HL-60/S4 treated with retinoic acid at 250 ng/mL for 4 days and 3 days (cell line): Measurements from ENCODE around the gene ST8SIA1.
"Not testable (repeated sequence)": the region's sequence is repeated elsewhere in the genome, so short reads cannot be mapped to it uniquely, and the experiment has no call there.

ENCODE experiments used
- in situ Hi-C: fragments of 300-500 bp; cut with MboI; formaldehyde crosslinking; loops from 2 replicates; pipeline ENCODE4 v1.7.0; 2022; ENCODE audit warnings: low sequenced_read_pairs

Gene ST8SIA1, protein sequence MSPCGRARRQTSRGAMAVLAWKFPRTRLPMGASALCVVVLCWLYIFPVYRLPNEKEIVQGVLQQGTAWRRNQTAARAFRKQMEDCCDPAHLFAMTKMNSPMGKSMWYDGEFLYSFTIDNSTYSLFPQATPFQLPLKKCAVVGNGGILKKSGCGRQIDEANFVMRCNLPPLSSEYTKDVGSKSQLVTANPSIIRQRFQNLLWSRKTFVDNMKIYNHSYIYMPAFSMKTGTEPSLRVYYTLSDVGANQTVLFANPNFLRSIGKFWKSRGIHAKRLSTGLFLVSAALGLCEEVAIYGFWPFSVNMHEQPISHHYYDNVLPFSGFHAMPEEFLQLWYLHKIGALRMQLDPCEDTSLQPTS

GRCh38 chr12:22334410-22335100 lies at the start of gene ST8SIA1:
Gene ST8SIA1 (minus strand): TSS chr12:22334707. CDS start chr12:22334232, 475 bp downstream.
- in situ Hi-C loops: no loop called here

- in situ Hi-C loops: no loop called here
Observed at GRCh38 chr12:22380031-22380430, 45.5 kb upstream of the ST8SIA1 start.

DNA sequence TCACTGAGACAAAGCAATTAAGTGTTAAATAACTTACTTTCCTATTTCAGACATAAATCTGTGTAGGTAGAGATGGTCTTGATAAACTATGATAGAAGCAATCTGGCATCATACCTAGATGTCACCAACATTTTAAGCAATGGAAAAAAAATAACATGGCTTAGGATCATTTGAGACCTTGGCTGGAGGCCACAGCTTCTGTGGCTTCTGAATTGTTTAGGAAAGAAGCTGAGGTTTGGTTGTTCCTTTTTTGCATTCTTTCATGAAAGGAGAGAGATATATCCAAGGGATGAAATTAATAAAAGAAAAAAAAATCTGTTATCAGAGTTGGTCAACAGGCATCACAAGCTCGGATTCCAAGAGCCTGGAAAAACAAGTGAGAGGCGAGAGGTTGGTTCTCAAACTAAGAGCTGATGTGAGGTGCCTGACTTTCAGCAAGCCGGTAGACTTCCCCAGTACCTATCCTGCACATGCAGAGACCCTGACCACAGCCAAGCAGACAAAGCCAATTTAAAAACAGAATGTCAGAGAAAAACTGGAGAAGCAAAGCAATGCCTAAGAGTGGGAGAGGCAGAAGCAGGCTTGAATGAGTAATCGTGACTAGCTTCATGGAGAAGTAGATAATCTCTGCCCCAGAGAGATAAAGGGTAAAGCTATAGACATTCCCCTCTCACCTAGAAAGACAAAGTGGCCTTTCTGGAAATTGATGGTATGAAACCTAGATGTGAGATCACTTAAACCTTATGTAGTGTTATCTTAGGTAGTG lies 43.4 kb upstream of the ST8SIA1 start:
- in situ Hi-C loops: no loop called here

DNA sequence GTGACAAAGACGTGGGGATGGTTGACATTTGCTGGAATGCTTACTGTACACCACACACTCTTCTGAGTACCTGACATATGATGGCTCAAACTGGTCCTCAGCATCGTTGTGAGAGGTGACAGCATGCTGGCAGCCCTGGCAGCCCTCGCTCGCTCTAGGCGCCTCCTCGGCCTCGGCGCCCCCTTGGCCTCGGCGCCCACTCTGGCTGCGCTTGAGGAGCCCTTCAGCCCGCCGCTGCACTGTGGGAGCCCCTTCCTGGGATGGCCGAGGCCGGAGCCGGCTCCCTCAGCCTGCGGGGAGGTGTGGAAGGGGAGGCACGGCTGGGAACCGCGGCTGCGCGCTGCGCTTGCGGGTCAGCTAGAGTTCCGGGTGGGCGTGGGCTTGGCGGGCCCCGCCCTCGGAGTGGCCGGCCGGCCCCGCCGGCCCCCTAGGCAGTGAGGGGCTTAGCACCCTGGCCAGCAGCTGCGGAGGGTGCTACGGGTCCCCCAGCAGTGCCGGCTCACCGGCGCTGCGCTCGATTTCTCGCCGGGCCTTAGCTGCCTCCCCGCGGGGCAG lies 42.2 kb upstream of the ST8SIA1 start:
- in situ Hi-C loops: not testable (repeated sequence)

DNA sequence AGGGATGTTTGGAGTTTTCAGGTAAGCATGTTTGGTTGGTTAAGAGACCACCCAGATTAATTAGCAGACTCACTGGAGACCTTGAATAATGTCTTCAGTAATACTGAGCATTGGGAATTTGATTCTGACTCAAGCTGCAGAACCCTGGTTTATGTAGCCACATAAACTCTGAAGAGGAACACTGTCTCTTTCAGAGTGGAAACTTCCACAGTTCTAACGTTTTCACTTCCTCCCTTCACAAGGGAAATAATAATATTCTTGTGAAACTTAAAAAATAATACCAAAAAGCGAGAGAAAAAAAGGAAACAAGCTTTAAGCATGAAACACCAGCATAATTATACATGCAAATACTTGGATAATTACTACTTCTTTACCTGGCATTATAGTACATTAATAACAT lies 40.0 kb upstream of the ST8SIA1 start:
- in situ Hi-C loops: no loop called here

GRCh38 chr12:22372277-22372837 lies 37.9 kb upstream of the ST8SIA1 start:
- in situ Hi-C loops: no loop called here

DNA sequence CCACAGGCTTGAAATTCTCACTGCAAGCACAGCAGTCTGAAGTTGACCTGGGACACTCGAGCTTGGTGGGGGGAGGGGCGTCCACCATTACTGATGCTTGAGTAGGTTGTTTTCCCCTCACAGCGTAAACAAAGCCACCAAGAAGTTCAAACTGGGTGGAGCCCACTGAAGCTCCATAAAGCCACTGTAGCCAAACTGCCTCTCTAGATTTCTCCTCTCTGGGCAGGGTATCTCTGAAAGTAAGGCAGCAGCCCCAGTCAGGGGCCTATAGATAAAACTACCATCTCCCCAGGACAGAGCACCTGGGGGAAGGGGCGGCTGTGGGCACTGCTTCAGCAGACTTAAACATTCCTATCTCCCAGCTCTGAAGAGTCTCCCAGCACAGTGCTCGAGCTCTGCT lies 31.7 kb upstream of the ST8SIA1 start:
- in situ Hi-C loops: no loop called here

DNA sequence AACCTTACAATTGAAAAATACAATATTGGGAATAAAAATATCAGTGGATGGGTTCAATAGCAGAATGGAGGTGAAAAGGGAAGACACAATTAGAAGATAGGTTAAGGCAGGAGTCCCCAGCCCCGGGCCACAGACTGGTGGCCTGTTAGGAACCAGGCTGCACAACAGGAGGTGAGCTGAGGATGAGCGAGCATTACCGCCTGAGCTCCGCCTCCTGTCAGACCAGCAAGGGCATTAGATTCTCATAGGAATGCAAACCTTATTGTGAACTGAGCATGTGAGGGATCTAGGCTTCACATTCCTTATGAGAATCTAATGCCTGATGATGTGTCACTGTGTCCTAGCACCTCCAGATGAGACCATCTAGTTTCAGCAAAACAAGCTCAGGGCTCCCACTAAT lies 27.3 kb upstream of the ST8SIA1 start:
- in situ Hi-C loops: no loop called here

DNA sequence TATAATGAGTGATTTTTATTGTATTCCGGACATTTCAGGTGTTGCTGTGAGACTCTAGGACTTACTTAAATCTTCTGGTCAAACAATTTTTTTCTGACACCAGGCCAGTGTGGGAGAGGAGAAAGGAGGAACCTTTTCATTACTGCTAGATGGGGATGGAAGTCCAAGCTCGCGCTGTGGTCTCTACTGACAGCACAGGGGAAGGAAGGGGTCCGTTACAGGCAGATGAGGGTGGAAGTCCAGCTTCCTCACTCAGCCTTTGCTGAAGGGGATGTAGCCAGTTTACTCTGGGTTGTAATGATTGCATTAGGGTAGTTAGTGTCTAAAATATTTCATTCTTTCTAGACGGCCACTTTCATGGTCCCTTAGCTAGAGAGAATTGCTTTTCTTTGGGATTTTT lies 26.3 kb upstream of the ST8SIA1 start:
- in situ Hi-C loops: no loop called here

DNA sequence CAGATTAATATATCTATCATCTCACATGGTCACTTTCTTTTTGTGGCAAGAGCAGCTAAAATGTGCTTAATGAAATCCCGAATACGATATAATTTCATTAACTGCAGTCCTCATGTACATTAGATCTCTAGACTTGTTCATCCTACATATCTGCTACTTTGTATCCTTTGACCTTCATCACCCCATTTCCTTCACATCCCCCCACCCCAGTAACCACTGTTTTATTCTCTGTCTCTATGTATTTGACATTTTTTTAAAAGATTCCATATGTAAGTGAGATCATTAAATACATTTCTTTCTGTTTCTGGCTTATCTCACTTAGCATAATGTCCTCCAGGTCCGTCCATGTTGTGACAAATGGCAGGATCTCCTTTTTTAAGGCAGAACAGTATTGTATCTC lies 23.0 kb upstream of the ST8SIA1 start:
- in situ Hi-C loops: no loop called here

- in situ Hi-C loops: no loop called here
Observed at GRCh38 chr12:22356231-22356630, 21.7 kb upstream of the ST8SIA1 start.

- in situ Hi-C loops: no loop called here
Observed at GRCh38 chr12:22355011-22355580, 20.6 kb upstream of the ST8SIA1 start.

- in situ Hi-C loops: no loop called here
Observed at GRCh38 chr12:22353615-22354325, 19.3 kb upstream of the ST8SIA1 start.

GRCh38 chr12:22350886-22351285 lies 16.4 kb upstream of the ST8SIA1 start:
- in situ Hi-C loops: no loop called here

DNA sequence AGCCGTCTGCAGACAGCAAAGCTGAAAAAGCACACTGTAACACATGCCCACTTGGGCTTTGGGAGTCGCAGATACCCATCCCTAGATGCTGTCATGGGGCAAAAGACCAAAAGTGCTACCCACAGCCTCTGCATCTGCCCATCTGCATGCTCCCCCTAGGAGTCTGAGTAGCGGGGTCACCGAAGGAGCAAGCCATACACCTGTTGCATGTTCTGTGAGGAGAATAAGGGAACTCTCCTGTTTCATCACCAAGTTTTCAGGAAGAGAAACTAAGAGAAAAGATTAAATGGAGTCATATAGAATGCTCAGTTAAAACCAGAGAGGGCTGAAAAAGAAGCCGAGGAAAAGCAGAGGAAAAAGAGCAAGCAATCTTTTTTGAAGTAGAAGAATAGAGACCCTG lies 13.7 kb upstream of the ST8SIA1 start:
- in situ Hi-C loops: no loop called here

- in situ Hi-C loops: no loop called here
Observed at GRCh38 chr12:22340143-22340542, 5.6 kb upstream of the ST8SIA1 start.

DNA sequence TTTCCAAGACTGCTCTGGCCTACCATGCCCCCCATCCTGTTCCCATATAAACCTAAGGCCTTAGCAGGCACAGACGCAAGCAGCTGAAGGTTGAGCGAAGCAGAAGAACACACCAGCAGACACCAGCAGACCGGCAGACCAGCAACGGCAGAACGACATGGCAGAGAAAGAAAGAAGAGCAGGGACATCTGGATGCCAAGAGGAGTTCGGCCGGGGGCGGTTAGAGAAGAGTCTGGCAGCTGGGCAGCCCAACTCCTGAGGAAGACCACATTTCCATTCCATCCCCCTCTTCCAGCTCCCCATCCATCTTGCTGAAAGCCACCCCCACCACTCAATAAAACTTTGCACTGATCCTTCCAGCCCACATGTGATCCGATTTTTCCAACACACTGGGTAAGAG lies 5.2 kb upstream of the ST8SIA1 start:
- in situ Hi-C loops: no loop called here

DNA sequence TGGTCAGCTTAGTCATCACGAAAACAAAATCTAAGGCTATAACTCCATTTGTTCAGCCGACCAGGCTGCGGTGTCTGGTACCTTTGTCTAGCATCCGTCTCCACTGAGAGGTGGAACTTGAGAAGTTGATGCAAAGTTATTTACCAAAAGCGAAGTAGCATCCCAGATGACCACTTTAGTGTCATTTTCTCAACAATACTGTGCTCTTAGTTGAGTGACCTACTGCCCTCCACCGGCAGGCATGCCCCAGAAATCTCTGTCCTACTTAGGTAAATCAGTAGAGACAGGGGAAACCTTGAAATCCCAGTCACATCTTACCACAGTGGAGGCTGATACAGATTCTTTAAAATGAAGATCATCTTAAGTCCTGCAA lies 1.3 kb upstream of the ST8SIA1 start:
- in situ Hi-C loops: no loop called here

- in situ Hi-C loops: no loop called here
Observed at GRCh38 chr12:22333713-22334409, 646 bp downstream of the ST8SIA1 start.
